H9 (cell line): ENCODE data around the gene ALG14. TPM values are rescaled to one million over a fixed set of nuclear protein-coding genes. Genes with fewer than 3 reads are reported as not detected.

Source experiments
- DNase-seq: peaks from one replicate; pipeline ENCODE4 v3.0.0-alpha.2; 2017
- H2AFZ ChIP-seq: one replicate; pipeline ENCODE4 v1.6.1; 2013; ENCODE audit warnings: mild to moderate bottlenecking, low read length, control low read depth, moderate library complexity
- H2AK5ac ChIP-seq: 2 replicates; pipeline ENCODE4 v1.6.1; 2013; ENCODE audit warnings: low read length, control low read depth, mixed read lengths; ENCODE audit not compliant: insufficient read length
- H2BK120ac ChIP-seq: one replicate; pipeline ENCODE4 v1.6.1; 2013; ENCODE audit warnings: low read depth, mild to moderate bottlenecking, low read length, control low read depth, inconsistent platforms; ENCODE audit not compliant: poor library complexity, severe bottlenecking
- H2BK12ac ChIP-seq: 2 replicates; pipeline ENCODE4 v1.6.1; 2013; ENCODE audit warnings: low read length, control low read depth, mixed read lengths, low read depth; ENCODE audit not compliant: insufficient read length
- H2BK15ac ChIP-seq: 2 replicates; pipeline ENCODE4 v1.6.1; 2013; ENCODE audit warnings: low read depth, low read length, control low read depth
- H2BK20ac ChIP-seq: one replicate; pipeline ENCODE4 v1.6.1; 2013; ENCODE audit warnings: low read depth, mild to moderate bottlenecking, low read length, control low read depth, inconsistent platforms; ENCODE audit not compliant: poor library complexity, severe bottlenecking
- H2BK5ac ChIP-seq: 2 replicates; pipeline ENCODE4 v1.6.1; 2013; ENCODE audit warnings: low read length, control low read depth, mixed read lengths; ENCODE audit not compliant: insufficient read length
- H3K14ac ChIP-seq: 2 replicates; pipeline ENCODE4 v1.6.1; 2013; ENCODE audit warnings: low read length, control low read depth; ENCODE audit not compliant: insufficient read depth
- H3K18ac ChIP-seq: 2 replicates; pipeline ENCODE4 v1.6.1; 2013; ENCODE audit warnings: low read depth, mild to moderate bottlenecking, mixed read lengths, low read length, control low read depth; ENCODE audit not compliant: insufficient read length
- H3K23ac ChIP-seq: 2 replicates; pipeline ENCODE4 v1.6.1; 2013; ENCODE audit warnings: low read length, control low read depth, mixed read lengths, low read depth; ENCODE audit not compliant: insufficient read length
- H3K23me2 ChIP-seq: 2 replicates; pipeline ENCODE4 v1.6.1; 2013; ENCODE audit warnings: low read depth, mild to moderate bottlenecking, mixed read lengths, low read length, control low read depth; ENCODE audit not compliant: insufficient read length, poor library complexity, severe bottlenecking
- H3K27ac ChIP-seq: 2 replicates; pipeline ENCODE4 v1.5.1; 2013; ENCODE audit warnings: low read length, control low read depth, mixed read lengths, low read depth; ENCODE audit not compliant: insufficient read length
- H3K27me3 ChIP-seq: 2 replicates; pipeline ENCODE4 v1.6.1; 2013; ENCODE audit warnings: low read length, control low read depth, inconsistent platforms; ENCODE audit not compliant: insufficient read depth
- H3K4ac ChIP-seq: 2 replicates; pipeline ENCODE4 v1.6.1; 2013; ENCODE audit warnings: low read depth, mild to moderate bottlenecking, control low read depth, inconsistent platforms, low read length, moderate library complexity
- H3K4me1 ChIP-seq: 2 replicates; pipeline ENCODE4 v1.6.1; 2013; ENCODE audit warnings: low read length, control low read depth, inconsistent platforms; ENCODE audit not compliant: insufficient read depth
- H3K4me2 ChIP-seq: 2 replicates; pipeline ENCODE4 v1.6.1; 2013; ENCODE audit warnings: low read length, control low read depth, mixed read lengths; ENCODE audit not compliant: insufficient read length, insufficient read depth
- H3K56ac ChIP-seq: 2 replicates; pipeline ENCODE4 v1.6.1; 2013; ENCODE audit warnings: low read depth, mild to moderate bottlenecking, mixed read lengths, low read length, control low read depth; ENCODE audit not compliant: insufficient read length
- H3K79me1 ChIP-seq: 2 replicates; pipeline ENCODE4 v1.6.1; 2013; ENCODE audit warnings: low read depth, mild to moderate bottlenecking, moderate library complexity, low read length, control low read depth, inconsistent platforms; ENCODE audit not compliant: insufficient read depth, poor library complexity, severe bottlenecking
- H3K79me2 ChIP-seq: 2 replicates; pipeline ENCODE4 v1.6.1; 2013; ENCODE audit warnings: low read length, control low read depth, inconsistent platforms; ENCODE audit not compliant: insufficient read depth
- H3K9ac ChIP-seq: 2 replicates; pipeline ENCODE4 v1.6.1; 2013; ENCODE audit warnings: low read length, control low read depth, mixed read lengths; ENCODE audit not compliant: insufficient read length; ENCODE audit errors: extremely low read depth
- H3K9me3 ChIP-seq: one replicate; pipeline ENCODE4 v1.6.1; 2013; ENCODE audit warnings: low read depth, low read length, inconsistent platforms; ENCODE audit not compliant: control insufficient read depth
- H3T11ph ChIP-seq: one replicate; pipeline ENCODE4 v1.6.1; 2013; ENCODE audit warnings: mild to moderate bottlenecking, low read length, control low read depth, inconsistent platforms
- H4K20me1 ChIP-seq: one replicate; pipeline ENCODE4 v1.6.1; 2013; ENCODE audit not compliant: control insufficient read depth, insufficient read length, insufficient read depth
- H4K5ac ChIP-seq: 2 replicates; pipeline ENCODE4 v1.6.1; 2013; ENCODE audit warnings: low read depth, mild to moderate bottlenecking, mixed read lengths, low read length, control low read depth; ENCODE audit not compliant: insufficient read length
- H4K8ac ChIP-seq: replicated peaks from 2 replicates; pipeline ENCODE4 v1.6.1; 2013; ENCODE audit warnings: low read length, control low read depth, mixed read lengths, low read depth; ENCODE audit not compliant: insufficient read length
- H4K91ac ChIP-seq: 2 replicates; pipeline ENCODE4 v1.6.1; 2013; ENCODE audit warnings: low read depth, mild to moderate bottlenecking, moderate library complexity, mixed read lengths, low read length, control low read depth; ENCODE audit not compliant: insufficient read length
- H3K27ac Mint-ChIP-seq, 3 experiments: 2 replicates in 2 of 3; 3 replicates in 1 of 3; pipeline ENCODE4 v1.8.0; 2020 to 2021; ENCODE audit warnings: mixed read lengths in 3 of 3, mild to moderate bottlenecking in 1 of 3, moderate library complexity in 1 of 3
- H3K27me3 Mint-ChIP-seq: 2 replicates; pipeline ENCODE4 v1.8.0; 2021; ENCODE audit warnings: low read depth, mild to moderate bottlenecking, moderate library complexity, mixed read lengths
- H3K36me3 Mint-ChIP-seq, 3 experiments: 2 replicates in 2 of 3; 3 replicates in 1 of 3; pipeline ENCODE4 v1.8.0; 2020 to 2021; ENCODE audit warnings: low read depth in 3 of 3, mixed read lengths in 3 of 3; ENCODE audit not compliant: insufficient read depth in 1 of 3
- H3K4me1 Mint-ChIP-seq, 2 experiments: 2 replicates each; pipeline ENCODE4 v1.8.0; 2020; ENCODE audit warnings: mixed read lengths in 2 of 2
- H3K4me3 Mint-ChIP-seq, 2 experiments: 2 replicates in 1 of 2; 3 replicates in 1 of 2; pipeline ENCODE4 v1.8.0; 2020 to 2021; ENCODE audit warnings: mild to moderate bottlenecking in 2 of 2, mixed read lengths in 2 of 2, moderate library complexity in 1 of 2
- H3K9me3 Mint-ChIP-seq, 2 experiments: 2 replicates in 1 of 2; 3 replicates in 1 of 2; pipeline ENCODE4 v1.8.0; 2020; ENCODE audit warnings: mild to moderate bottlenecking in 2 of 2, mixed read lengths in 2 of 2, moderate library complexity in 1 of 2
- WGBS: extraction: QIAGEN DNeasy Blood & Tissue Kit; methylation state at CpG from one replicate; pipeline ENCODE4 v1.1.7; 2013; ENCODE audit warnings: missing lambda C conversion rate, low lambda C conversion rate, mixed read lengths; ENCODE audit not compliant: insufficient read length; ENCODE audit errors: extremely low coverage; 5-methylcytosine and 5-hydroxymethylcytosine counted together
- total RNA-seq: library from RNA; stranded (reverse); gene quantifications from 2 replicates; pipeline ENCODE4 v1.2.1, GENCODE V29; 2021
- TF ChIP-seq, protein P1 (sequence below): fragments of 200-600 bp; sonication (generic); conservative IDR thresholded peaks from 3 replicates; pipeline ENCODE4 v1.8.0; 2021; ENCODE audit warnings: antibody characterized with exemption, mild to moderate bottlenecking

ALG14 gene
- total RNA-seq, 1 experiment from 2014 or later = 2.5 TPM

DNA sequence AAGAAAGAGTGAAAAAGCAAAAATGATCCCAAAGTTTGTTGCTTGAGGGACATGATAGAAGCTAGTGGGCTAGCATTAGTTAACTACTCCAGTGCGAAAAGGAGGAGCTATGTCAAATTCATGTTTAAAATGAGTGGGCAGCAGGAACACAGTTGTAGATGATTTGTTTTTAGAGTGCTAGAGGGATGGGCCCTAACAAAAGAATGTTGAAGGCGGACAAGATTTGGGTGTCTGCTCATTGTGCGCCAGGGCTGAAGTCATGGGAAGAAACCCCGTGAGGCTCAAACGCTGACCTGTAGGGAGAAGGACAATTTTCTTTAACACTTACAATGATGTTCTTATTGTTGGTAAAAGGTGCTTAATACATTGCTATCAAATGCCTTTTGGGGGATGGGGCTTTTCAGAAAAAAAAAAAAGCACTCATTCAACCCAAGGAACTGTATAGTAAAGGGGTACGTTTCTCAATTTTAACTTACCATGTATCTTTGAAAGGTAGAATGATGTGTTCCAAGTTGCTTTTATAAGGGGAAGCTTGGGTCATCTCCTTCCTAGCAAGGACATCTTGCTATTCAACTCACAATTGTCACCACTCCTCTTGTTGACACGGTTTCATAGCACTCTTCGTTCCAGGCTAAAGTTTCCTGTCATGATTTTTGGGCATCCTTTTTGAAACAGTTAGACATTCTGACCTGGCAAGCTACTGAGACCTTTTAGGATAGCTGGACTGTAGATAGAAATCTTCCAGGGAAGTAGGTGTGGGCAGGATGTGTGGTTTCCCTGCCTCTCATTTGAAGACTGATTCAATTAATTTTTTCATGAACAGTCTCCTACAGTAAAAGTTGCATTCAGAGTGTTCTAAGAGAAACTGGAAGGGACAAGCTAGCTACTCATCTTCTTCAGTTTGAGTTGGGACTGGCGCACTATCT, 92.8 kb downstream of the ALG14 start:
- Histone ChIP-seq H2BK20ac (no peak overlapping the region), H2BK15ac (no peak overlapping the region), H4K5ac (no peak overlapping the region), H2BK5ac (no peak overlapping the region), H2AFZ (no peak overlapping the region), H4K8ac (no peak overlapping the region), H3K56ac (no peak overlapping the region), H3K9ac (no peak overlapping the region), H2BK12ac (no peak overlapping the region), H2AK5ac (no peak overlapping the region), H3T11ph (no peak overlapping the region), H4K20me1 (no peaks in the 10 kb centered on the region), H3K79me2 (no peaks in the 10 kb centered on the region), H3K27me3 (no peaks in the 10 kb centered on the region), H3K14ac (no peak overlapping the region), H3K4ac (no peak overlapping the region), H4K91ac (no peak overlapping the region), H2BK120ac (no peak overlapping the region), H3K4me2 (no peak overlapping the region), H3K18ac (no peak overlapping the region), H3K4me1 (no peaks in the 10 kb centered on the region), H3K79me1 (no peaks in the 10 kb centered on the region), H3K23me2 (no peaks in the 10 kb centered on the region), H3K9me3 (no peaks in the 10 kb centered on the region), H3K23ac (no peak overlapping the region), H3K27ac (no peak overlapping the region)
- H3K27ac Mint-ChIP-seq = no peak overlapping the region; a peak in 1 of 7 replicates
- 0 out of 4 replicates have a peak, but pooled peaks cover 0 to 3% of the 10 kb centered on the region in 2 experiments for H3K4me1 Mint-ChIP-seq
- no peaks in the 10 kb centered on the region; a peak in 2 of 5 replicates for H3K9me3 Mint-ChIP-seq
- H3K36me3 Mint-ChIP-seq = no peaks in the 10 kb centered on the region
- no CpG with 5 or more reads among the region's 9 CpGs for WGBS
- DNase-seq = no peak
- H3K27me3 Mint-ChIP-seq = no peaks in the 10 kb centered on the region
- TF ChIP-seq, protein P1, sequence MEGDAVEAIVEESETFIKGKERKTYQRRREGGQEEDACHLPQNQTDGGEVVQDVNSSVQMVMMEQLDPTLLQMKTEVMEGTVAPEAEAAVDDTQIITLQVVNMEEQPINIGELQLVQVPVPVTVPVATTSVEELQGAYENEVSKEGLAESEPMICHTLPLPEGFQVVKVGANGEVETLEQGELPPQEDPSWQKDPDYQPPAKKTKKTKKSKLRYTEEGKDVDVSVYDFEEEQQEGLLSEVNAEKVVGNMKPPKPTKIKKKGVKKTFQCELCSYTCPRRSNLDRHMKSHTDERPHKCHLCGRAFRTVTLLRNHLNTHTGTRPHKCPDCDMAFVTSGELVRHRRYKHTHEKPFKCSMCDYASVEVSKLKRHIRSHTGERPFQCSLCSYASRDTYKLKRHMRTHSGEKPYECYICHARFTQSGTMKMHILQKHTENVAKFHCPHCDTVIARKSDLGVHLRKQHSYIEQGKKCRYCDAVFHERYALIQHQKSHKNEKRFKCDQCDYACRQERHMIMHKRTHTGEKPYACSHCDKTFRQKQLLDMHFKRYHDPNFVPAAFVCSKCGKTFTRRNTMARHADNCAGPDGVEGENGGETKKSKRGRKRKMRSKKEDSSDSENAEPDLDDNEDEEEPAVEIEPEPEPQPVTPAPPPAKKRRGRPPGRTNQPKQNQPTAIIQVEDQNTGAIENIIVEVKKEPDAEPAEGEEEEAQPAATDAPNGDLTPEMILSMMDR = no peak
- no peak overlapping the region for H3K4me3 Mint-ChIP-seq
